Activated naive CD8-positive, alpha-beta T cell (primary cell): ENCODE results near the gene GJC3.
"Not testable (repeated sequence)": the region's sequence is repeated elsewhere in the genome, so short reads cannot be mapped to it uniquely, and the experiment has no call there.

Experiments
- H3K27ac Mint-ChIP-seq: one replicate; pipeline ENCODE4 v1.8.0; 2021; ENCODE audit warnings: mixed read lengths
- H3K27me3 Mint-ChIP-seq: one replicate; pipeline ENCODE4 v1.8.0; 2021; ENCODE audit warnings: mixed read lengths
- H3K36me3 Mint-ChIP-seq: one replicate; pipeline ENCODE4 v1.8.0; 2021; ENCODE audit warnings: mixed read lengths
- H3K4me1 Mint-ChIP-seq: one replicate; pipeline ENCODE4 v1.8.0; 2021; ENCODE audit warnings: low read depth, mixed read lengths
- H3K4me3 Mint-ChIP-seq: one replicate; pipeline ENCODE4 v1.8.0; 2021; ENCODE audit warnings: mild to moderate bottlenecking, mixed read lengths
- H3K9me3 Mint-ChIP-seq: one replicate; pipeline ENCODE4 v1.8.0; 2021; ENCODE audit warnings: low read depth, mixed read lengths

Gene GJC3

GRCh38 chr7:99910976-99911375 lies 18.4 kb downstream of the GJC3 start:
- Mint-ChIP-seq H3K4me1 (peaks cover 52% of the 10 kb centered on the region), H3K27ac (no peak overlapping the region), H3K4me3 (no peak overlapping the region), H3K27me3 (no peaks in the 10 kb centered on the region), H3K9me3 (no peaks in the 10 kb centered on the region), H3K36me3 (no peaks in the 10 kb centered on the region)

DNA sequence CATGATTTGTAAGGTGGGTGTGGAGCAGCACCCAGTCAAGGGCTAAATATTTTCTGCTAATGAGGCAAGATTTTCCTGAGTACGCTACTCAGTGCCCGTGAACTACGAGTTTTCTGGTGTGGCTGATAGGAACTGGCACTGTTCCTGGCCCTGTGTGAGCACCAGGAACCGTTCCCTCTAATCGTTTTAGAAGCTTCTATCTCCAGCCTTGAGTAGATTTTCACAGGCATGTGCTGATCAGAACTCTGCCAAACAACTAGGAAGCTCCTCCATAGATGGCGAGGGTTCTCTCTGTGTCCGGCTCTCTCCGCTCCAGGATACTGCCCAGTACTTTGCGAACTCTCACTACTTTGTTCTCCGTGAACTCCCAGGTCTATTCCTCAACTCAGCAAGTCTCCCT lies 27.8 kb downstream of the GJC3 start:
- Mint-ChIP-seq H3K4me1 (peaks cover 7% of the 10 kb centered on the region), H3K27me3 (no peaks in the 10 kb centered on the region), H3K36me3 (peaks cover 21% of the 10 kb centered on the region), H3K9me3 (no peaks in the 10 kb centered on the region), H3K4me3 (no peak overlapping the region), H3K27ac (no peak overlapping the region)

GRCh38 chr7:99899830-99900519 lies 29.4 kb downstream of the GJC3 start:
- no peak overlapping the region for H3K27ac Mint-ChIP-seq
- no peaks in the 10 kb centered on the region for H3K27me3 Mint-ChIP-seq
- peaks cover 21% of the 10 kb centered on the region for H3K36me3 Mint-ChIP-seq
- H3K9me3 Mint-ChIP-seq, result no peaks in the 10 kb centered on the region
- no peak overlapping the region for H3K4me3 Mint-ChIP-seq
- peaks cover 7% of the 10 kb centered on the region for H3K4me1 Mint-ChIP-seq

DNA sequence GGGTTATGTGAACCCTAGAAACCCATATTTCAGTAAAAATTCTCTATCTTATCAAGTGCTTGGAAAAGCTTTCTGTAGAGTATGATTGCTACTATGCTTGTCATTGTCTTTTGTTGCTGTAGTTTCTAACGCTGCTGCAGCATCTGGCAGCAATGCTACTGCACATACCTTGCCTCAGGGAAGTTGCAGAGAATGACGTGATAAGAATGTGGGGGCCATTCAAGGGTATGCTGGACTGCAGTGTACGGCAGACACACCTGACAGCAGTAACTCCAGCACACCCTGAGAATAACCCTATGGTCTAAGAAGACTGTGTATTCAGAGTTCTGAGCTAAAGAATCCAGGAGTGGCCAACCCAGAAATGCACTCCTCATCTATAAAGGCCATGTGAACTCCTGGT lies 30.6 kb downstream of the GJC3 start:
- no peak overlapping the region for H3K27ac Mint-ChIP-seq
- peaks cover 18% of the 10 kb centered on the region for H3K36me3 Mint-ChIP-seq
- no peak overlapping the region for H3K4me3 Mint-ChIP-seq
- H3K4me1 Mint-ChIP-seq, result peaks cover 7% of the 10 kb centered on the region
- H3K9me3 Mint-ChIP-seq, result no peaks in the 10 kb centered on the region
- H3K27me3 Mint-ChIP-seq, result no peaks in the 10 kb centered on the region

- Mint-ChIP-seq H3K27me3 (no peaks in the 10 kb centered on the region), H3K36me3 (peaks cover 18% of the 10 kb centered on the region)
Measured at GRCh38 chr7:99898023-99898357, 31.4 kb downstream of the GJC3 start.

GRCh38 chr7:99897322-99898022 lies 31.9 kb downstream of the GJC3 start:
- Mint-ChIP-seq H3K27ac (no peak overlapping the region), H3K4me1 (peaks cover 7% of the 10 kb centered on the region), H3K36me3 (peaks cover 14% of the 10 kb centered on the region), H3K27me3 (no peaks in the 10 kb centered on the region), H3K4me3 (no peak overlapping the region), H3K9me3 (no peaks in the 10 kb centered on the region)

More at GRCh38 chr7:99898023-99898357, 31.4 kb downstream of the GJC3 start:
- H3K4me1 Mint-ChIP-seq, result peaks cover 7% of the 10 kb centered on the region
- H3K4me3 Mint-ChIP-seq, result no peak overlapping the region
- H3K9me3 Mint-ChIP-seq, result no peaks in the 10 kb centered on the region
- no peak overlapping the region for H3K27ac Mint-ChIP-seq

GRCh38 chr7:99894738-99895137 lies 34.7 kb downstream of the GJC3 start:
- Mint-ChIP-seq H3K27ac (no peak overlapping the region), H3K36me3 (peaks cover 14% of the 10 kb centered on the region), H3K9me3 (no peaks in the 10 kb centered on the region)

DNA sequence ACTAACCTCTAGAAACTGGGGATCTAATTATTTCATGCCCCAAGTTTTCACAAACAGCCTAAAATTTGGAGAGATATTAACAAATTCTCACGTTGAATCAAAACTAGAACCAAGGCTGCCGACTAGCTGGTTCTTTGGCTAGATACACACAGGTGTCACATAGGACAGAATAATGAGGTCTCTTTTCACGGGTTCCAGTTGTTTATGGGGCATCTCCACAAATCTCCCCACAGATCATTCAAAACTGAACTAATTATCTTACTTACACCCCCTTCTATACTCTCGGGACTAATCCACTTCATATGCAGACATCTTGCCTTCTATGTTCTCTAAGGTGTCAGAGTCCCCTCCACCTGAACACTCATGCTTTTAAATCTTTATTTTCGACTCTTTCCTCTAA lies 36.1 kb downstream of the GJC3 start:
- Mint-ChIP-seq H3K27ac (peak overlapping the region; percentile 55), H3K36me3 (peaks cover 16% of the 10 kb centered on the region), H3K27me3 (no peaks in the 10 kb centered on the region), H3K4me3 (no peak overlapping the region), H3K9me3 (no peaks in the 10 kb centered on the region), H3K4me1 (peaks cover 7% of the 10 kb centered on the region)

More at GRCh38 chr7:99894738-99895137, 34.7 kb downstream of the GJC3 start:
- peaks cover 7% of the 10 kb centered on the region for H3K4me1 Mint-ChIP-seq
- no peaks in the 10 kb centered on the region for H3K27me3 Mint-ChIP-seq
- no peak overlapping the region for H3K4me3 Mint-ChIP-seq

DNA sequence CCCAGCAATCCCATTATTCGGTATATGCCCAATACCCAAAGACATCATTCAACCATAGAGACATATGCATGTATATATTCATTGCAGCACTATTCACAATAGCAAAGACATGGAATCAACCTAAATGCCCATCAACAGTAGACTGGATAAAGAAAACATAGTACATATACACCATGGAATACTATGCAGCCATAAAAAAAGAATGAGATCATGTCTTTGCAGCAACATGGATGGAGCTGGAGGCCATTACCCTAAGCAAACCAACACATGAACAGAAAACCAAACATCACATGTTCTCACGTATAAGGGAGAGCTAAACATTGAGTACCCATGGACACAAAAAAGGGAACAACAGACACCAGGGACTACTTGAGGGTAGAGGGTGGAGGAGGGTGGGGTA lies 39.1 kb downstream of the GJC3 start:
- not testable (repeated sequence) for H3K27me3 Mint-ChIP-seq, H3K27ac Mint-ChIP-seq, H3K9me3 Mint-ChIP-seq, H3K4me3 Mint-ChIP-seq, H3K4me1 Mint-ChIP-seq
- peaks cover 13% of the 10 kb centered on the region for H3K36me3 Mint-ChIP-seq

GRCh38 chr7:99888366-99888765 lies 41.1 kb downstream of the GJC3 start:
- H3K9me3 Mint-ChIP-seq, H3K4me3 Mint-ChIP-seq, H3K4me1 Mint-ChIP-seq, H3K27ac Mint-ChIP-seq, H3K27me3 Mint-ChIP-seq: not testable (repeated sequence)
- H3K36me3 Mint-ChIP-seq, result peaks cover 13% of the 10 kb centered on the region

GRCh38 chr7:99881370-99881769 lies 48.0 kb downstream of the GJC3 start:
- peaks cover 4% of the 10 kb centered on the region for H3K36me3 Mint-ChIP-seq
- H3K9me3 Mint-ChIP-seq, result no peaks in the 10 kb centered on the region

DNA sequence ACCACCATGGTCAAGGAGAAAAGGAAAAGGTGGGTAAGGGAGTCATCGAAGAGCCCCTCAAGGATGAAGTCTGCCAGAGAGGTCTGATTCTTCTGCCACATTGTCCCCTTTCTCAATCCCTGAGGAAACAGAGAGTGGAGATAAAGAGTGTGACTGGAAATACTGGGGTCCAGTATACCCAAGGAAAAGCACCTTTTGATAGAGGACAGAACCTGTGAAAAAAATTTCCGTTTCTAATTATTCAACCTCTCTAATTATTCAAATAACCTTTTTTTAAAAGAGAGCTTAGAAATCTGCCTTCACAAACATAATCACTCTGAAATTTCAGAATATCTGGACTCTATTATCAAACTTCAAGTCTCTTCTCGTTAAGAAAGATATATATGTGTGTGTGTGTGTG lies 52.5 kb downstream of the GJC3 start, which contains the start of gene OR2AE1:
Gene OR2AE1, minus strand, starts transcription at position 101 of the 400 bp plus-strand sequence. Its CDS starts 0 bp downstream, at position 101.
- Mint-ChIP-seq H3K9me3 (no peaks in the 10 kb centered on the region), H3K27me3 (no peaks in the 10 kb centered on the region), H3K4me3 (no peak within 1 kb of the TSS), H3K36me3 (peaks cover 12% of the 10 kb centered on the region), H3K4me1 (peaks cover 3% of the 10 kb centered on the region), H3K27ac (no peak within 1 kb of the TSS)

More at GRCh38 chr7:99881370-99881769, 48.0 kb downstream of the GJC3 start:
- no peaks in the 10 kb centered on the region for H3K27me3 Mint-ChIP-seq
- H3K27ac Mint-ChIP-seq, result peak overlapping the region; percentile 25
- peaks cover 3% of the 10 kb centered on the region for H3K4me1 Mint-ChIP-seq
- H3K4me3 Mint-ChIP-seq, result no peak overlapping the region

DNA sequence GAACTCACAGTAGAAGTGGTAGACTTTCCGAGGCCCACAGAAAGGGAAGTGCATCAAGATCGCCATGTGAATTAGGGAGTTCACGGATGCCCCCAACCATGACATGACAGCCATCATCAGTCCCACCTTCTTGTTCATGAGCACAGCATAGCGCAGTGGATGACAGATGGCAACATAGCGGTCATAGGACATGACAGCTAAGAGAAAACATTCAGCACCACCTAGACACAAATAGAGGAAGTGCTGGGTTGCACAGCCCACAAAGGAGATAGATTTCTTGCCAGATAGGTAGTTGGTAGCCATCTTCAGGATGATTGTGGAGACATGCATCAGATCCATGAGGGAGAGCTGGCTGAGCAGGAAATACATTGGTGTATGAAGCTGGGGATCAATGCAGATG lies 52.9 kb downstream of the GJC3 start:
- Mint-ChIP-seq H3K27ac (no peak overlapping the region), H3K36me3 (peaks cover 12% of the 10 kb centered on the region), H3K9me3 (no peaks in the 10 kb centered on the region), H3K4me3 (no peak overlapping the region), H3K27me3 (no peaks in the 10 kb centered on the region), H3K4me1 (peaks cover 3% of the 10 kb centered on the region)
